NCI-H2081 (cell line): ENCODE results near the gene CCN5.
A peak's percentile ranks its signal among the peaks of the same experiment; 100 is the strongest.
"Not testable (repeated sequence)": the region's sequence is repeated elsewhere in the genome, so short reads cannot be mapped to it uniquely, and the experiment has no call there.

Experiments used
- DNase-seq, 2 experiments: peaks; one replicate each; lab custom pipeline; 2025; lab: John Stamatoyannopoulos, UW

The CCN5 gene

GRCh38 chr20:44758247-44759101, 43.3 kb downstream of the CCN5 start:
- DNase-seq, result no peak

- DNase-seq, result no peak
These were observed 44.4 kb downstream of the CCN5 start for GRCh38 chr20:44759595-44759994.

GRCh38 chr20:44761423-44761822, 46.3 kb downstream of the CCN5 start:
- no peak for DNase-seq

GRCh38 chr20:44762466-44763140, 47.4 kb downstream of the CCN5 start:
- peak in 1 of 2 experiments; percentile 5 for DNase-seq

- not testable (repeated sequence) for DNase-seq
These were observed 48.6 kb downstream of the CCN5 start for GRCh38 chr20:44763798-44764197.

GRCh38 chr20:44765091-44765490, 49.9 kb downstream of the CCN5 start:
- DNase-seq, result no peak

GRCh38 chr20:44765701-44766347, 50.7 kb downstream of the CCN5 start:
- peak in 1 of 2 experiments; percentile 52 for DNase-seq

GRCh38 chr20:44768256-44768655, 53.1 kb downstream of the CCN5 start:
- no peak for DNase-seq

- DNase-seq, result no peak
These were observed 53.8 kb downstream of the CCN5 start for GRCh38 chr20:44768854-44769480.

GRCh38 chr20:44769481-44769863, 54.3 kb downstream of the CCN5 start:
- DNase-seq, result no peak

GRCh38 chr20:44770484-44771171, 55.5 kb downstream of the CCN5 start:
- DNase-seq, result no peak

GRCh38 chr20:44771172-44771535, 56.0 kb downstream of the CCN5 start:
- DNase-seq, result no peak

GRCh38 chr20:44772636-44773035, 57.5 kb downstream of the CCN5 start:
- DNase-seq, result no peak

GRCh38 chr20:44773070-44773829, 58.1 kb downstream of the CCN5 start:
- DNase-seq, result peak in 1 of 2 experiments; percentile 13

GRCh38 chr20:44776980-44777379, 61.8 kb downstream of the CCN5 start:
- DNase-seq, result no peak
